ENCODE measurements around the gene DPEP1. TPM values are rescaled to one million over a fixed set of nuclear protein-coding genes. Genes with fewer than 3 reads are reported as not detected.

Gene DPEP1
- total RNA-seq, 3 donors from 2014 or later (not counting 1 experiment from before 2014, with no cell fraction given), result not detected

DNA sequence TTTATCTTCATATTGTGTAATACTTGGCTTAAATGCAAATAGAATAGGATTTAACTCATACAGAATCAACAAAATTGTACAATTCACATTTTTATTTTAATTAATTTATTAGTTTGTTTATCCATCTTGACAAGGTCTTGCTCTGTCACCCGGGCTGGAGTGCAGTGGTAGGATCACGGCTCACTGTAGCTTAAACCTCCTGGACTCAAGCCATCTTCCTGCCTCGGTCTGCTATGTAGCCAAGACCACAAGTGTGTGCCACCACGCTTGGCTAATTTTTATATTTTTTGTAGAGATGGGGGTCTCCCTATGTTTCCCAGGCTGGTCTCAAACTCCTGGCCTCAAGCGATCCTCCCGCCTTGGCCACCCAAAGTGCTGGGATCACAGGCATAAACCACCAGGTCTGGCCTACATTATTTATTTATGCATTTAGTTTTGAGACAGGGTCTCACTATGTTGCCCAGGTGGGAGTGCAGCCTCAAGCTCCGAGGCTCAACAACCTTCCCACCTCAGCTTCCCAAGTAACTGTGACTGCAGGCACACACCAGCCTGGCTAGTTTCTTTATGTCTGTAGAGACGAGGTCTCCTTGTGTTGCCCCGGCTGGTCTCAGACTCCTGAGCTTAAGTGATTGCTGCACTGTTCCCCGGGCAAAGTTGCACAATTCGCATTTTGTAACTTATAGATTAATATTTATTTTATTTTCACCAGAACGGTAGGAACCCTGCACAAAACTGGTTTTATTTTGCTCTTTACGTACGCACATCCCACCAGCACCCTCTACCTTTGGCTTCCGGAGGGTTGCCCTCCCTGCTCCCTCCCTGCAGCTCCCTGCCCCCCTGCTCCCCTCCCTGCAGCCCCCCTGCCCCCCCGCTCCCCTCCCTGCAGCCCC, 4.9 kb downstream of the DPEP1 start:
- ATAC-seq (no peak), DNase-seq (no peak)
- Mint-ChIP-seq H3K9me3 (peaks cover 2 to 3% of the 10 kb centered on the region in 2 donors), H3K27ac (no peak overlapping the region), H3K36me3 (no peaks in the 10 kb centered on the region), H3K4me3 (no peak overlapping the region), H3K4me1 (peaks cover 12 to 14% of the 10 kb centered on the region in 2 donors), H3K27me3 (ENCODE audit: low read depth in 2 of 2) (peaks cover under 1 to 3% of the 10 kb centered on the region in 2 donors)
- Histone ChIP-seq H3K9me3 (ENCODE audit: control insufficient read depth, insufficient read depth, low read length) (peaks cover 13% of the 10 kb centered on the region), H3K27ac (ENCODE audit: low read length) (no peak overlapping the region), H3K4me3 (ENCODE audit: low read length) (no peak overlapping the region), H3K4me1 (ENCODE audit: control insufficient read depth, insufficient read depth, low read length) (peaks cover 22% of the 10 kb centered on the region), H3K27me3 (ENCODE audit: control insufficient read depth, insufficient read depth, low read length) (no peaks in the 10 kb centered on the region), H3K36me3 (ENCODE audit: control insufficient read depth, insufficient read depth, low read length) (no peaks in the 10 kb centered on the region)
- 88% methylated on average over 14 of the region's 16 CpGs for WGBS (ENCODE audit: insufficient coverage)
- no peak for TF ChIP-seq CTCF (IDR thresholded peaks at IDR 0.05)
- intact Hi-C loops (cut with micrococcal nuclease), result no loop called here

DNA sequence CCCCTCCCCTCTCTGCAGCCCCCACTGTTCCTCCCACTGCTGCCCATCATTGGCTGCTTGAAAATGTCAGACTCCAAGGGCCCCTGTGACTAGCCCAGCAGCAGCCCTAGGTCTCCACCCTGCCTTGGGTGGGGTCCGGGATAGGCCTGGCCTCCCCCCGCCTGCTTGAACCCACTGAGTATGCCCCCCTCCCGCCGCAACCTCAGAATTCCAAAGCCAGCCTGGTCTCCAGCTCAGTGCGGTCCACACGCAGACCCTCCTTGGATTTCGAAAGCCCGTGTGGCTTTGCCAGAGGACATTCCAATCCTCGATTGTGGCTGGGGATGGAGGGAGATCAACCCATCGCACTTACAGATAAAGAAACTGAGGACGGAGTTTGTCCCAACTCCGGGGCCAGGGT, 6.4 kb downstream of the DPEP1 start:
- Mint-ChIP-seq H3K4me3 (no peak overlapping the region), H3K4me1 (peaks cover 12 to 14% of the 10 kb centered on the region in 2 donors), H3K36me3 (no peaks in the 10 kb centered on the region), H3K9me3 (peaks cover 2 to 3% of the 10 kb centered on the region in 2 donors), H3K27me3 (ENCODE audit: low read depth in 2 of 2) (peaks cover 7 to 17% of the 10 kb centered on the region in 2 donors), H3K27ac (no peak overlapping the region)
- ATAC-seq (no peak), DNase-seq (no peak)
- TF ChIP-seq CTCF (IDR thresholded peaks at IDR 0.05), result no peak
- Histone ChIP-seq H3K4me3 (ENCODE audit: low read length) (no peak overlapping the region), H3K9me3 (ENCODE audit: control insufficient read depth, insufficient read depth, low read length) (peaks cover 13% of the 10 kb centered on the region), H3K36me3 (ENCODE audit: control insufficient read depth, insufficient read depth, low read length) (no peaks in the 10 kb centered on the region), H3K4me1 (ENCODE audit: control insufficient read depth, insufficient read depth, low read length) (peaks cover 22% of the 10 kb centered on the region), H3K27me3 (ENCODE audit: control insufficient read depth, insufficient read depth, low read length) (no peaks in the 10 kb centered on the region), H3K27ac (ENCODE audit: low read length) (no peak overlapping the region)
- 95% methylated on average over 12 of the region's 12 CpGs for WGBS (ENCODE audit: insufficient coverage)
- intact Hi-C loops (cut with micrococcal nuclease), result no loop called here

GRCh38 chr16:89620406-89620841, 7.0 kb downstream of the DPEP1 start:
- DNase-seq (no peak), ATAC-seq (no peak)
- H3K9me3 ChIP-seq (ENCODE audit: control insufficient read depth, insufficient read depth, low read length), result peaks cover 13% of the 10 kb centered on the region
- no peak overlapping the region for H3K27ac Mint-ChIP-seq
- no peak overlapping the region for H3K4me3 ChIP-seq (ENCODE audit: low read length)
- H3K4me1 Mint-ChIP-seq, result peaks cover 12 to 14% of the 10 kb centered on the region in 2 donors
- H3K36me3 Mint-ChIP-seq, result no peaks in the 10 kb centered on the region
- H3K4me3 Mint-ChIP-seq, result no peak overlapping the region
- no peak overlapping the region for H3K27ac ChIP-seq (ENCODE audit: low read length)
- H3K27me3 Mint-ChIP-seq (ENCODE audit: low read depth in 2 of 2), result peaks cover 7 to 22% of the 10 kb centered on the region in 2 donors
- no peaks in the 10 kb centered on the region for H3K27me3 ChIP-seq (ENCODE audit: control insufficient read depth, insufficient read depth, low read length)
- TF ChIP-seq CTCF (IDR thresholded peaks at IDR 0.05), result no peak
- no peaks in the 10 kb centered on the region for H3K36me3 ChIP-seq (ENCODE audit: control insufficient read depth, insufficient read depth, low read length)
- intact Hi-C loops (cut with micrococcal nuclease), result no loop called here
- peaks cover 18% of the 10 kb centered on the region for H3K4me1 ChIP-seq (ENCODE audit: control insufficient read depth, insufficient read depth, low read length)
- H3K9me3 Mint-ChIP-seq, result peaks cover 2 to 3% of the 10 kb centered on the region in 2 donors
- WGBS (ENCODE audit: insufficient coverage), result 88% methylated on average over 16 of the region's 16 CpGs
